ENCODE data around the gene MFAP3.

MFAP3 gene

DNA sequence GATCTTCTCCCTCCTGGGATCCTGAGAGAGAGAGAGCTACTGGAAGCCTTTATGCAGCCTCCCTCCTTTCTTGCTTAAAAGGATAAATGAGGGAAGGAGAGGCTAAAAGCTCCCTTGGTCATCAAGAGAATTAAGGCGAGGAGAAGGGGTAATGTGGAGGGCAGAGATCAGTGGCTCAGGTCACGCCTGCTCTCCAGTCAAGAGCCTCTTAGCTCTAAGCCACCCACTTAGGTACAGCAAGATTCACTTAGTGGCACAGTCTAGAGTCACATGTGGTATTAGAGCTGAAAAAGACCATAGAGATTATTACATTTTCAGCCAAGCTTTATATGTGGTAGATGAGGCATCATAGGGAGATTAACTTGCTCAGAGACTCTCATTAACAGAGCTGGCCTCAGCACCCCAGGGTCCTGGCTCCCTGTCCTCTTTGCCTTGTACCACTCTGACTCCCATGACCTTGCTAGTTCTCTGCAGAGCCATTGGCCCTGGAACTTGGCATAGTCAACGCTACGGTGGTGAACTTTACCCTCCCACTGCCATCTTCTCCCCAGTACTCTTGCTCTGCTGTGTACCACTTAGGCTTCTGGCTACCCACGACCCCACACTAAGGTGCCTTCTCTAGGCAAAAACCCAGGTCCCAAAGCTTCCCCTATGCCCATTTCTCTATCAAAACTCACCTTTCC lies 37.6 kb downstream of the MFAP3 start:
- H3K27ac ChIP-seq = no peak overlapping the region
- H3K4me2 ChIP-seq = no peak overlapping the region
- TF ChIP-seq CTCF (conservative IDR thresholded peaks at IDR 0.05; ENCODE audit: low read depth, low read length) = no peak

GRCh38 chr5:154077696-154078095 lies 38.9 kb downstream of the MFAP3 start:
- H3K27ac ChIP-seq = no peak overlapping the region
- H3K4me3 ChIP-seq (IDR thresholded peaks at IDR 0.05; ENCODE audit: insufficient read depth, low read depth, low read length) = no peak overlapping the region
- no peaks in the 10 kb centered on the region for H3K79me2 ChIP-seq (ENCODE audit: insufficient read depth, low read depth)
- no peak overlapping the region for H3K4me2 ChIP-seq
- H2AFZ ChIP-seq (ENCODE audit: low read depth) = no peak overlapping the region
- H3K27me3 ChIP-seq (ENCODE audit: insufficient read depth, low read depth) = no peaks in the 10 kb centered on the region
- no peaks in the 10 kb centered on the region for H4K20me1 ChIP-seq (ENCODE audit: insufficient read depth)
- no peak overlapping the region for H3K9ac ChIP-seq
- H3K4me1 ChIP-seq (ENCODE audit: low read depth, poor library complexity, severe bottlenecking) = no peaks in the 10 kb centered on the region
- TF ChIP-seq CTCF (conservative IDR thresholded peaks at IDR 0.05; ENCODE audit: low read depth, low read length) = no peak
- no peaks in the 10 kb centered on the region for H3K36me3 ChIP-seq (ENCODE audit: insufficient read depth)

More for the DNA sequence above, 37.6 kb downstream of the MFAP3 start:
- Histone ChIP-seq H2AFZ (ENCODE audit: low read depth) (no peak overlapping the region), H3K79me2 (ENCODE audit: insufficient read depth, low read depth) (no peaks in the 10 kb centered on the region), H3K27me3 (ENCODE audit: insufficient read depth, low read depth) (no peaks in the 10 kb centered on the region), H3K9ac (no peak overlapping the region), H4K20me1 (ENCODE audit: insufficient read depth) (no peaks in the 10 kb centered on the region), H3K36me3 (ENCODE audit: insufficient read depth) (no peaks in the 10 kb centered on the region), H3K4me3 (IDR thresholded peaks at IDR 0.05; ENCODE audit: insufficient read depth, low read depth, low read length) (no peak overlapping the region), H3K4me1 (ENCODE audit: low read depth, poor library complexity, severe bottlenecking) (peaks cover 10% of the 10 kb centered on the region)

DNA sequence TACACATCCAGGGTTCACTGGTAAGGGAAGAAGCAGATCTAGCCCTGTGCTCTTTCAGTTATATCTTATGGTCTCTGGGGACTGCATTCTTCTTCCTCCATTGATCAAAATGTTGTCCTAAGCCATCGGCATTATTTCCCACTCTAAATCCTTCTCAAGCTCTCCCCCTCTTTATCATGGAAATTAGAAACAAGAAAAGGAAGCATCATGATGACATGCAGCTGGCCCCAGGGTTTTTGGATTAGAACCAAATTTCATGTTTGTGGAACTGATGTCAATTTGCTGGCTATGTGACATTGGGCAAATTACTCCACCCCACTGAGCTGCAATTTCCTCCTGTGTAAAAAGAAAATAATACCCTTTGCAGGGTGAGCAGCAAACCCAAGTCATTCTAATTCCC lies 39.5 kb downstream of the MFAP3 start:
- H3K27me3 ChIP-seq (ENCODE audit: insufficient read depth, low read depth) = no peaks in the 10 kb centered on the region
- no peak overlapping the region for H3K27ac ChIP-seq
- no peaks in the 10 kb centered on the region for H3K36me3 ChIP-seq (ENCODE audit: insufficient read depth)
- H3K9ac ChIP-seq = no peak overlapping the region
- no peaks in the 10 kb centered on the region for H4K20me1 ChIP-seq (ENCODE audit: insufficient read depth)
- no peak overlapping the region for H2AFZ ChIP-seq (ENCODE audit: low read depth)
- no peak for TF ChIP-seq CTCF (conservative IDR thresholded peaks at IDR 0.05; ENCODE audit: low read depth, low read length)
- no peak overlapping the region for H3K4me3 ChIP-seq (IDR thresholded peaks at IDR 0.05; ENCODE audit: insufficient read depth, low read depth, low read length)
- no peak overlapping the region for H3K4me2 ChIP-seq
- H3K79me2 ChIP-seq (ENCODE audit: insufficient read depth, low read depth) = no peaks in the 10 kb centered on the region
- H3K4me1 ChIP-seq (ENCODE audit: low read depth, poor library complexity, severe bottlenecking) = no peaks in the 10 kb centered on the region

- no peaks in the 10 kb centered on the region for H3K4me1 ChIP-seq (ENCODE audit: low read depth, poor library complexity, severe bottlenecking)
- H3K4me2 ChIP-seq = no peak overlapping the region
- TF ChIP-seq CTCF (conservative IDR thresholded peaks at IDR 0.05; ENCODE audit: low read depth, low read length) = no peak
- H4K20me1 ChIP-seq (ENCODE audit: insufficient read depth) = no peaks in the 10 kb centered on the region
- no peaks in the 10 kb centered on the region for H3K27me3 ChIP-seq (ENCODE audit: insufficient read depth, low read depth)
- H3K4me3 ChIP-seq (IDR thresholded peaks at IDR 0.05; ENCODE audit: insufficient read depth, low read depth, low read length) = no peak overlapping the region
- no peaks in the 10 kb centered on the region for H3K79me2 ChIP-seq (ENCODE audit: insufficient read depth, low read depth)
- H3K36me3 ChIP-seq (ENCODE audit: insufficient read depth) = no peaks in the 10 kb centered on the region
- H3K27ac ChIP-seq = no peak overlapping the region
- H2AFZ ChIP-seq (ENCODE audit: low read depth) = no peak overlapping the region
- no peak overlapping the region for H3K9ac ChIP-seq
Measured at GRCh38 chr5:154081246-154081645, 42.5 kb downstream of the MFAP3 start.
